ENCODE results near the gene SLC32A1. TPM values are rescaled to one million over a fixed set of nuclear protein-coding genes. Genes with fewer than 3 reads are reported as not detected.

Gene SLC32A1
- total RNA-seq, 1 experiment from 2014 or later = not detected

DNA sequence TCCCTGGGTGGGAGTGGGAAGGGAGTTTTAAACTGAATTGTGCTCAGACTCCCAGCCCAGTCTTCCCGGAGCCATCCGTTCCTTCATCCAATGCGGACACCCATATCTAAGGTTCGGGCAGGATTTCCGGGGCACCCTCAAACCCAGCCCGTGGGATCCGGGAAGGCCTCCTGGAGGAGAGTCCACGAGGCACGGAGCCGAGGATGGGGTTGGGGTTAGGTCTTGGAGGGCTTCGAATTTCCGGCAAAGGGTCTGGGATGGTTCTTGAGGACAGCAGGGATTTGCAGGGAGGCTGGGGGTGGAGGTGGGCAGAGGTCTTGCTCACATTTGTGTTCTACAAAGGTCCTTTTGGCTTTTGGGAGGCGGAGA lies 49.5 kb upstream of the SLC32A1 start:
- H3K9me3 ChIP-seq (ENCODE audit: control insufficient read depth in 1 of 2, insufficient read depth in 1 of 2, low read depth in 1 of 2, low read length in 2 of 2) = no peaks in the 10 kb centered on the region
- H2AFZ ChIP-seq (ENCODE audit: low read depth, low read length, poor library complexity, severe bottlenecking) = no peak overlapping the region
- ChIA-PET CTCF (no interaction called here), RAD21 (ENCODE audit: low non-redundant PET in 1 of 2, low total read pairs in 2 of 2, uncharacterized antibody in 2 of 2, unreplicated experiment in 2 of 2) (interaction anchor here in 1 of 2 experiments (0.6 kb wide), 1 partner anchor 43 kb away, joined by 3 read pairs; no protein-coding TSS in a partner anchor), POLR2A (no interaction called here)
- no peak for TF ChIP-seq SRF (IDR thresholded peaks at IDR 0.05; ENCODE audit: low read depth)
- no peak for TF ChIP-seq ZFX (IDR thresholded peaks at IDR 0.05)
- TF ChIP-seq CEBPB (IDR thresholded peaks at IDR 0.05; ENCODE audit: low read depth) = no peak
- H3K4me1 ChIP-seq (ENCODE audit: control insufficient read depth in 1 of 2, insufficient read depth in 2 of 2, low read length in 2 of 2) = no peaks in the 10 kb centered on the region
- H3K36me3 ChIP-seq (ENCODE audit: control insufficient read depth in 1 of 2, insufficient read depth in 2 of 2, low read length in 2 of 2) = no peaks in the 10 kb centered on the region
- intact Hi-C loops (cut with micrococcal nuclease) = no loop called here
- no peaks in the 10 kb centered on the region for H3K79me2 ChIP-seq (ENCODE audit: insufficient read depth, low read length)
- H3K4me3 ChIP-seq (replicated peaks in 1 of 2; ENCODE audit: low read depth in 1 of 2, low read length in 2 of 2) = no peak overlapping the region
- H4K20me1 ChIP-seq (ENCODE audit: insufficient read depth) = no peaks in the 10 kb centered on the region
- no peak overlapping the region for H3K4me2 ChIP-seq (ENCODE audit: low read length)
- no TSS peak for BruUV-seq (replicated peaks)
- ATAC-seq (no peak), DNase-seq (ENCODE audit: low read depth, low spot score) (no peak)
- H3K9ac ChIP-seq (ENCODE audit: low read length) = no peak overlapping the region
- no peak overlapping the region for H3K27ac ChIP-seq (ENCODE audit: low read depth, low read length)
- peaks cover 25% of the 10 kb centered on the region for H3K27me3 ChIP-seq (ENCODE audit: insufficient read depth, low read length)
- no peaks in the 10 kb centered on the region for H3K9me2 ChIP-seq (ENCODE audit: insufficient read depth)

DNA sequence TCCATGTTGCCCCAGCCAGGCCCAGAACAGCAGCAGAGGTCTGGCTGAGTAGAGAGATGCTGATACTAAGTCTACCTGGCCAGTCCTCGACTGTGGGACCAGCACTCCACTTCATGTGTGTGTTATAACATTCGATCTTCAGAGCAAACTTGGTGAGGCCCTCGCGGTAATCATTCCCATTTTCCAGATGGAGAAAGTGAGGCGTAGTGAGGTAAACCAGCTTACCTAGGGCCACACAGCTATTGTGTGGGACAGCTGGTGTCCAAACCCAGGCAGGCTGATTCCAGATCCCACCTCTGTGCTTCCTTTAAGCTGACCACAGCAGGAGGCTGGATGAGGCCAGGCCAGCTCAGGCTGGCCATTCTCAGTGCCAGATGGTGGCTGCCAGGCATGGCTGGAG lies 47.7 kb upstream of the SLC32A1 start:
- ChIA-PET CTCF (no interaction called here), RAD21 (ENCODE audit: low non-redundant PET in 1 of 2, low total read pairs in 2 of 2, uncharacterized antibody in 2 of 2, unreplicated experiment in 2 of 2) (no interaction called here), POLR2A (no interaction called here)
- no peaks in the 10 kb centered on the region for H3K9me2 ChIP-seq (ENCODE audit: insufficient read depth)
- no peak for TF ChIP-seq ZNF274 (IDR thresholded peaks at IDR 0.05; ENCODE audit: low read depth, low read length)
- H3K4me3 ChIP-seq (replicated peaks in 1 of 2; ENCODE audit: low read depth in 1 of 2, low read length in 2 of 2) = no peak overlapping the region
- H3K27me3 ChIP-seq (ENCODE audit: insufficient read depth, low read length) = peaks cover 22% of the 10 kb centered on the region
- no peak overlapping the region for H2AFZ ChIP-seq (ENCODE audit: low read depth, low read length, poor library complexity, severe bottlenecking)
- intact Hi-C loops (cut with micrococcal nuclease) = no loop called here
- H3K79me2 ChIP-seq (ENCODE audit: insufficient read depth, low read length) = no peaks in the 10 kb centered on the region
- no peaks in the 10 kb centered on the region for H3K4me1 ChIP-seq (ENCODE audit: control insufficient read depth in 1 of 2, insufficient read depth in 2 of 2, low read length in 2 of 2)
- DNase-seq (ENCODE audit: low read depth, low spot score) (no peak), ATAC-seq (no peak)
- BruUV-seq (replicated peaks) = no TSS peak
- no peaks in the 10 kb centered on the region for H3K9me3 ChIP-seq (ENCODE audit: control insufficient read depth in 1 of 2, insufficient read depth in 1 of 2, low read depth in 1 of 2, low read length in 2 of 2)
- no peak overlapping the region for H3K4me2 ChIP-seq (ENCODE audit: low read length)
- no peaks in the 10 kb centered on the region for H3K36me3 ChIP-seq (ENCODE audit: control insufficient read depth in 1 of 2, insufficient read depth in 2 of 2, low read length in 2 of 2)
- no peak overlapping the region for H3K27ac ChIP-seq (ENCODE audit: low read depth, low read length)
- H3K9ac ChIP-seq (ENCODE audit: low read length) = no peak overlapping the region
- H4K20me1 ChIP-seq (ENCODE audit: insufficient read depth) = no peaks in the 10 kb centered on the region
